ENCODE measurements around the gene GPSM1. TPM values are rescaled to one million over a fixed set of nuclear protein-coding genes. Genes with fewer than 3 reads are reported as not detected.

GPSM1 gene
- total RNA-seq, 4 donors from 2014 or later: 10.0 to 14.9 (median 13.0) TPM

DNA sequence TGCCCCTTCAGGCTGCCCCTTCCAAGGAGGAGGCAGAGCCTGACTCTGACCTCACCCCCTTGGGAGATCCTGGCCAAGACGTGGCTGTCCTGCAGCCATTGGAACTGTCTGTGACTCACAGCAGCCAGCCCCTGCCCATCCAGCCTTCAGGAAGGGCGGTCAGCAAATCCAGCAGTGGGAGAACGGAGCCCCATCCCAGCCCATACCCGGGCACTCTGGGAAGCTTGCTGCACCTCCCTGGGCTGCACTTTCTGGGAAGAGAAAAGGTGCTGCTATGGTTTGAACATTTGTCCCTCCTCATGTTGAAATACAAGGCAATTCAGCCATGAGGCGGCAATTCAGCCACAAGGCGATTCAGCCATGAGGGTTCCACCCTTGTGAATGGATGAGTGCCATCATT lies 47.9 kb upstream of the GPSM1 start:
- no peak for TF ChIP-seq POLR2AphosphoS5 (IDR thresholded peaks at IDR 0.05)
- TF ChIP-seq EP300 (IDR thresholded peaks at IDR 0.05): no peak
- no peak for TF ChIP-seq CTCF (IDR thresholded peaks at IDR 0.05)
- TF ChIP-seq POLR2A (IDR thresholded peaks at IDR 0.05): no peak
- H3K4me3 ChIP-seq: no peak overlapping the region
- peaks cover 93% of the 10 kb centered on the region for H3K27me3 ChIP-seq
- H3K9me3 ChIP-seq: no peaks in the 10 kb centered on the region
- ATAC-seq: no peak
- H3K4me1 ChIP-seq: peaks cover 0 to 11% (median 0%) of the 10 kb centered on the region in 3 donors
- 100% methylated on average over 1 to 2 of the region's 6 CpGs for WGBS, 2 donors (ENCODE audit: low coverage in 1 of 2)
- no peaks in the 10 kb centered on the region for H3K36me3 ChIP-seq
- no peak overlapping the region for H3K27ac ChIP-seq

DNA sequence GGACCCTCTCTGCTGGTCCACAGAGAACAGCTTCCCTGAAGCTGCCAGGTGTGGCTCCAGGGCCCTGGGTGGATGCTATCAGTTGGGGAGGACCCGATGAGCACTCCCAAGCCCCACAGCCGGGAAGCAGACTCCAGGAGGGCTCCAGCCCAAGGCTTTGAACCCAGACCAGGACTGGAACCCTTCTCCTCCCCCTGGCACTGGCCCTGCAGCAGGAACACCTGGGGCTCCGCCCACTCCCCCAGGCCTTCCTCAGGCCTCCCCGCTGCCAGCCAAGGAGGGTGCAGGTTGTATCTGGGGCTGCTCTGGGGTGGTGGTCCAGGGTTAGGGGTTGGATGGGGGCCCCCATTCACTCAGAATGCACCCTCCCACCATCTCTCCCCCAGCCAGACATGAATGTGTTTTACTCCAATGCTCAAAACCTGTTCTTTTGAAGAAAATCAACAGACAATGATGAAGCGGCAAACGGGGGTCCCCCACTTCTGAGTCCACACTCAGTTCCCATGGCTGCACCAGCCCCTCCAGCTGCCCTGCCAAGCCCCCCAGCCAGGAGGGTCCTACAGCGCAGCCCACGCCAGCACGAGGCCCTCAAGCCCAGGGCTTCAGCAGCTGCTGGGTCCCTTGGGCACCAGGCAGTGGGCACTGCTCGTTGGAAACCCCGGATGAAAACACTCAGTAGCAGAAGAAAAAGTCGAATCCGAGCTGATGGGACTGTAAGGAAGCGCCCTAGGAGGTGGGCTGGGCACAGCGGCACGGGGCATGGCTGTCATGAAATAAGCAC lies 46.6 kb upstream of the GPSM1 start:
- no peaks in the 10 kb centered on the region for H3K9me3 ChIP-seq
- TF ChIP-seq POLR2A (IDR thresholded peaks at IDR 0.05) (no peak), POLR2AphosphoS5 (IDR thresholded peaks at IDR 0.05) (no peak), EP300 (IDR thresholded peaks at IDR 0.05) (no peak), CTCF (IDR thresholded peaks at IDR 0.05) (no peak)
- H3K27me3 ChIP-seq: peaks cover 93% of the 10 kb centered on the region
- ATAC-seq: no peak
- no peak overlapping the region for H3K4me3 ChIP-seq
- 84 to 95% methylated on average over 5 to 7 of the region's 16 CpGs for WGBS, 2 donors (ENCODE audit: low coverage in 1 of 2)
- peaks cover 0 to 11% (median 0%) of the 10 kb centered on the region in 3 donors for H3K4me1 ChIP-seq
- H3K36me3 ChIP-seq: no peaks in the 10 kb centered on the region
- no peak overlapping the region for H3K27ac ChIP-seq

DNA sequence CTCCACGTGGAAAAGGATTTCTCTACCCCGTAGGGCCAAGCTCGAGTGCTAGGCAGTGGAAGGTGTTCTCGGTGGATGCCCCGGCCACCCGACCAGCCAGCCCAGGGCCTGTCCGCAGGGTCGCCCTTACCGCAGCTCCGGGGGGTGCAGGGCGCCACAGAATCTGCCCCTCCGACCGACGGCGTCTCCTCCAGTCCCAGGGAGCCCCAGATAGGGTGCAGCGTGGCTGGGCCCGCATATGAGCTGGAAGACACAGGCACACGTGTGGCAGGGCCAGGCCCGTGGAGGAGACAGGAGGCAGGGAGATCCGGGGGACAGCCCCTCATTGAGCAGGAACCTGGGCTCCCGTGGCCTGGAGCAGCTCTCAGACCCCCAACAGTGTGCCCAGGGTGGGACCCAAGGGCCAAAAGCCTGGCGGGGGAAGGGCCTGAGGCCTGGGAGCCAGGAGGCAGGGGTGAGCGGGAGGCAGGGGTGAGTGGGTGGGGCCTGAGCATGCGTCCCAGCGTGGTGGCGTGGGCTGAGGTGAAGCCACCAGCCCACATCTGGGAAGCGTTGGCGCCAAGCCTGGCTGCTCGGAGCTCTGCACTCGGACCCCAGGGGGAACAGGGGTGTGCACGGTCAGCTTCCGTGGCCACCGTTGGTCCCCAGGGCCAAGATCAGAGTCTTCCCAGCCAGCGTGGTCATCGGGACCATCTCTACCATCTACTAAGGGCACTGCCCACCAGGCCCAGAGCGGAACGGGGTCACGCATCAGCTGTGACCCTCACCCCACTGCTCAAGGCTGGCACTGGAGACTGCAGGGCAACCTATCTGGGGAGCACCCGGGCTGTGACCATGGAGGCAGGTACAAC lies 45.7 kb upstream of the GPSM1 start:
- Histone ChIP-seq H3K4me3 (no peak overlapping the region), H3K9me3 (no peaks in the 10 kb centered on the region), H3K4me1 (peaks cover 0 to 11% (median 0%) of the 10 kb centered on the region in 3 donors), H3K27ac (no peak overlapping the region), H3K27me3 (peaks cover 93% of the 10 kb centered on the region), H3K36me3 (no peaks in the 10 kb centered on the region)
- ATAC-seq: no peak
- no peak for TF ChIP-seq POLR2AphosphoS5 (IDR thresholded peaks at IDR 0.05)
- no peak for TF ChIP-seq POLR2A (IDR thresholded peaks at IDR 0.05)
- 40 to 80% methylated on average over 3 of the region's 39 CpGs for WGBS, 2 donors (ENCODE audit: low coverage in 1 of 2)

GRCh38 chr9:136282272-136282861 lies 45.0 kb upstream of the GPSM1 start:
- H3K9me3 ChIP-seq: no peaks in the 10 kb centered on the region
- no peak for ATAC-seq
- TF ChIP-seq EP300 (IDR thresholded peaks at IDR 0.05): no peak
- TF ChIP-seq POLR2A (IDR thresholded peaks at IDR 0.05): no peak
- no peak for TF ChIP-seq POLR2AphosphoS5 (IDR thresholded peaks at IDR 0.05)
- TF ChIP-seq CTCF (IDR thresholded peaks at IDR 0.05): no peak
- no peak overlapping the region for H3K4me3 ChIP-seq
- H3K27ac ChIP-seq: no peak overlapping the region
- WGBS, 2 donors (ENCODE audit: low coverage in 1 of 2): 60% methylated on average over 2 of the region's 14 CpGs; no CpG with 5 or more reads in 1 of the 2 donors
- peaks cover 0 to 11% (median 0%) of the 10 kb centered on the region in 3 donors for H3K4me1 ChIP-seq
- peaks cover 93% of the 10 kb centered on the region for H3K27me3 ChIP-seq
- H3K36me3 ChIP-seq: no peaks in the 10 kb centered on the region
